Epithelial cell of esophagus (primary cell): Measurements from ENCODE around the gene ZMIZ1.
A peak's percentile ranks its signal among the peaks of the same experiment; 100 is the strongest.

Experiments
- DNase-seq: peaks from one replicate; pipeline ENCODE4 v3.0.0; 2010; ENCODE audit warnings: low read depth
- H3K4me3 ChIP-seq: 2 replicates; pipeline ENCODE4 v1.5.1; 2011; ENCODE audit warnings: mild to moderate bottlenecking, low read length, control low read depth
- TF ChIP-seq, protein P1 (sequence below): IDR thresholded peaks from 2 replicates; pipeline ENCODE4 v1.5.1; 2011; ENCODE audit warnings: low read depth, mild to moderate bottlenecking, low read length, control low read depth, inconsistent platforms; ENCODE audit not compliant: insufficient read depth; ENCODE audit errors: missing control alignments

Gene ZMIZ1

DNA sequence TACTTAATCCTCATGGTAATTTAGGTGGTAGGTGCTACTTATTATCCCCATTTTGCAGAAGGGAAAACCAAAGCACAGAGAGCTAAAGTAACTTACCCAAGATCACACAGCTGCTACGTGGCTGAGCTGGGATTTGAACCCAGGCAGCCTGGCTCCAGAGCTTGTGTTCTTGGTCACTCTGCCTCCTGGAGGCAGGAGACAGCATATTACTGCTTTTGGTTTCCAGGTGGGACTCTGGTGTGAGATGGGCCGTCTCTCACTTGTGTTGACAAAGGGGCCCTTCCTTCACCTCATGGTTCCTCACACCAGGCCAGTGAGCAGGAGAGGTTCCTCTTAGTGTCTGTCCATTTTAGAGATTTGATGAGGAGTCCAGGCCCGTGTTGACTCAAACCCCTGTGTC, 198.7 kb downstream of the ZMIZ1 start:
- DNase-seq, result no peak
- TF ChIP-seq, protein P1, sequence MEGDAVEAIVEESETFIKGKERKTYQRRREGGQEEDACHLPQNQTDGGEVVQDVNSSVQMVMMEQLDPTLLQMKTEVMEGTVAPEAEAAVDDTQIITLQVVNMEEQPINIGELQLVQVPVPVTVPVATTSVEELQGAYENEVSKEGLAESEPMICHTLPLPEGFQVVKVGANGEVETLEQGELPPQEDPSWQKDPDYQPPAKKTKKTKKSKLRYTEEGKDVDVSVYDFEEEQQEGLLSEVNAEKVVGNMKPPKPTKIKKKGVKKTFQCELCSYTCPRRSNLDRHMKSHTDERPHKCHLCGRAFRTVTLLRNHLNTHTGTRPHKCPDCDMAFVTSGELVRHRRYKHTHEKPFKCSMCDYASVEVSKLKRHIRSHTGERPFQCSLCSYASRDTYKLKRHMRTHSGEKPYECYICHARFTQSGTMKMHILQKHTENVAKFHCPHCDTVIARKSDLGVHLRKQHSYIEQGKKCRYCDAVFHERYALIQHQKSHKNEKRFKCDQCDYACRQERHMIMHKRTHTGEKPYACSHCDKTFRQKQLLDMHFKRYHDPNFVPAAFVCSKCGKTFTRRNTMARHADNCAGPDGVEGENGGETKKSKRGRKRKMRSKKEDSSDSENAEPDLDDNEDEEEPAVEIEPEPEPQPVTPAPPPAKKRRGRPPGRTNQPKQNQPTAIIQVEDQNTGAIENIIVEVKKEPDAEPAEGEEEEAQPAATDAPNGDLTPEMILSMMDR, result no peak
- H3K4me3 ChIP-seq, result no peak overlapping the region

GRCh38 chr10:79268161-79268601, 199.4 kb downstream of the ZMIZ1 start:
- H3K4me3 ChIP-seq, result no peak overlapping the region
- TF ChIP-seq, protein P1, result no peak
- DNase-seq, result peak; percentile 66

DNA sequence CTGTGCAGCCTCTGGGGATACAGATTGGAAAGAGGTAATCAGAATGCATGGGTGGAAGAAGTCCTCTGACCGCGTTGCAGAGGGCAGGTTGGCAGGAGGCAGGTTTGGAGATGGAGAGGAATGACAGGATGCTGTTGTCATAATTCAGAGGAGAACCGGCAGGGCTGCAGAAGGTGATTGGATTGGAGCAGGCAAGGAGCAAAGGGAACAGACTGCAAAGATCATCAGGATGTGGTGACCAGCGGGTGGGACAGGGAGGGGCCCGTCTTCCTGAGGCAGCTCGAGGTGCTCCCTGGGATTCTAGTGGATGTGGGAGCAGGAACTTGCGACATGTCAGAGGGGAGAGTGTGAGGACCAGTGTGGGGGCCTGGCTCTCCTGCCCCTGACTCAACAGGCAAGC, 200.0 kb downstream of the ZMIZ1 start:
- H3K4me3 ChIP-seq, result no peak overlapping the region
- DNase-seq, result no peak
- TF ChIP-seq, protein P1, result no peak

- no peak overlapping the region for H3K4me3 ChIP-seq
- TF ChIP-seq, protein P1, result no peak
- no peak for DNase-seq
Measured at GRCh38 chr10:79269443-79269842, 200.7 kb downstream of the ZMIZ1 start.

DNA sequence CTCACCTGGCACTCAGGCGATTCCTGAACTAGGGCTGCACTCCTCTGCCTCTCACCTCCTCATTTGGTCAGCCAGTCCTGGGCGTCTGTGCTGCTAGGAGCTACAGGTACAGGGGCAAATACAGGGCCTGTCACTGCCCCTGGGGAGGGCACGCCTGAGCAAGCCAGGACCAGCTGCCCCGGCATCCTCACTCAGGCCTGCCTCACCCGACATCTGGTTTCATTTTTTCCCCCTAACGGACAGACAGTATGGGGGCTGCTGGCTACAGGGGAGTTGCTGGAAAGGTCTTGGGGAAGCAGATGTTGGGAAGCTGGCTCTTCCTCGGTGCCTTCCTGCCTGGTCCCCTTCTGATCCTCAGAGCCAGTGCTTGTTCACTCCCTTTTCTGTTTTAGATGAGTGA, 201.2 kb downstream of the ZMIZ1 start:
- H3K4me3 ChIP-seq, result no peak overlapping the region
- TF ChIP-seq, protein P1, result no peak

GRCh38 chr10:79270466-79271246, 201.9 kb downstream of the ZMIZ1 start:
- DNase-seq, result no peak
- no peak overlapping the region for H3K4me3 ChIP-seq
- TF ChIP-seq, protein P1, result no peak

More for the DNA sequence above, 201.2 kb downstream of the ZMIZ1 start:
- DNase-seq, result peak; percentile 33

GRCh38 chr10:79272353-79272752, 203.6 kb downstream of the ZMIZ1 start:
- DNase-seq, result no peak
- TF ChIP-seq, protein P1, result no peak
- H3K4me3 ChIP-seq, result no peak overlapping the region
